Retinal pigment epithelial cell (primary cell): Measurements from ENCODE around the gene RBPJ.

Source experiments
- DNase-seq: peaks from one replicate; pipeline ENCODE4 v3.0.0-alpha.2; 2010; ENCODE audit warnings: low read depth
- H3K4me3 ChIP-seq: 2 replicates; pipeline ENCODE4 v1.5.1; 2011; ENCODE audit warnings: mild to moderate bottlenecking, low read length, control low read depth, moderate library complexity
- TF ChIP-seq, protein P1 (sequence below): conservative IDR thresholded peaks from 2 replicates; pipeline ENCODE4 v1.5.1; 2011; ENCODE audit warnings: low read depth, low read length, control low read depth, inconsistent platforms

The RBPJ gene

DNA sequence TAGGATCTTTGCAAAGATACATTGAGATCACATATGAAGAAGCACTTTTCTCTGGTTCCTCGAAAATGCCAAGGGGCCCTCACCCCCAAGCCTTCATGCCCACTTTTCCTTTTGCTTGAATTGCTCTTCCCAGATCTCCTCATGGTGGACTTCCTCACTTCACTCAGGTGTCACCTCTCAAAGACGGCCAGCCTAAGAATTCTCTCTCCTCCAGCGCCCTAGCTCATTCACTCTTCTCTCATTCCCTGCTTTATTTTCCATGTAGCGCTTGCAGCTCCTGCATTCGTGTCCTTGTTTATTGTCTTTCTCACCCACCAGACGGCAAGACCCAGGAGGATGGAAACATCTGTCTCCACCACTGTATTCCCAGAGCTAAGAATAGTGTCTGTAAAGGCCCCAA lies 136.6 kb downstream of the RBPJ start:
- no peak overlapping the region for H3K4me3 ChIP-seq
- TF ChIP-seq, protein P1, sequence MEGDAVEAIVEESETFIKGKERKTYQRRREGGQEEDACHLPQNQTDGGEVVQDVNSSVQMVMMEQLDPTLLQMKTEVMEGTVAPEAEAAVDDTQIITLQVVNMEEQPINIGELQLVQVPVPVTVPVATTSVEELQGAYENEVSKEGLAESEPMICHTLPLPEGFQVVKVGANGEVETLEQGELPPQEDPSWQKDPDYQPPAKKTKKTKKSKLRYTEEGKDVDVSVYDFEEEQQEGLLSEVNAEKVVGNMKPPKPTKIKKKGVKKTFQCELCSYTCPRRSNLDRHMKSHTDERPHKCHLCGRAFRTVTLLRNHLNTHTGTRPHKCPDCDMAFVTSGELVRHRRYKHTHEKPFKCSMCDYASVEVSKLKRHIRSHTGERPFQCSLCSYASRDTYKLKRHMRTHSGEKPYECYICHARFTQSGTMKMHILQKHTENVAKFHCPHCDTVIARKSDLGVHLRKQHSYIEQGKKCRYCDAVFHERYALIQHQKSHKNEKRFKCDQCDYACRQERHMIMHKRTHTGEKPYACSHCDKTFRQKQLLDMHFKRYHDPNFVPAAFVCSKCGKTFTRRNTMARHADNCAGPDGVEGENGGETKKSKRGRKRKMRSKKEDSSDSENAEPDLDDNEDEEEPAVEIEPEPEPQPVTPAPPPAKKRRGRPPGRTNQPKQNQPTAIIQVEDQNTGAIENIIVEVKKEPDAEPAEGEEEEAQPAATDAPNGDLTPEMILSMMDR: no peak
- no peak for DNase-seq

DNA sequence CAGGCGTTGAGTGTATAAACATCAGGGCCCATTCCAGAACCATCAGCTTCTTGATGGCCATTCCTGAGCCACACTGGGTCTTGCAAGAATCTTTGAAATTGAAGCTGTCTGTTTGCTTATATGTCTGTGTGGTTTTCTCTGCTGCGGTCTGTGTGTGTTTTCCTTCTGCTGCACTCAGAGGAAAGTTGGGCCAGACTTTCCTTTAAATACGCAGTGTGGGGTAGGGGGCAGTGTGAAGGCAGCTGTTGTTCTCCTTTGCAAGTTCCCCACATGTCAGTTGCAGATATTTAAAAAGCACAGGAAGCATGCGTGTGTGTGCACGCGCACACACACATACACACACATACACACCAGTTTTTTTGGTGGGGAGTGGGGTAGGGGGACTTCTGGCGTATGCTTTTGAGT lies 137.3 kb downstream of the RBPJ start:
- no peak for DNase-seq
- TF ChIP-seq, protein P1: no peak
- no peak overlapping the region for H3K4me3 ChIP-seq

DNA sequence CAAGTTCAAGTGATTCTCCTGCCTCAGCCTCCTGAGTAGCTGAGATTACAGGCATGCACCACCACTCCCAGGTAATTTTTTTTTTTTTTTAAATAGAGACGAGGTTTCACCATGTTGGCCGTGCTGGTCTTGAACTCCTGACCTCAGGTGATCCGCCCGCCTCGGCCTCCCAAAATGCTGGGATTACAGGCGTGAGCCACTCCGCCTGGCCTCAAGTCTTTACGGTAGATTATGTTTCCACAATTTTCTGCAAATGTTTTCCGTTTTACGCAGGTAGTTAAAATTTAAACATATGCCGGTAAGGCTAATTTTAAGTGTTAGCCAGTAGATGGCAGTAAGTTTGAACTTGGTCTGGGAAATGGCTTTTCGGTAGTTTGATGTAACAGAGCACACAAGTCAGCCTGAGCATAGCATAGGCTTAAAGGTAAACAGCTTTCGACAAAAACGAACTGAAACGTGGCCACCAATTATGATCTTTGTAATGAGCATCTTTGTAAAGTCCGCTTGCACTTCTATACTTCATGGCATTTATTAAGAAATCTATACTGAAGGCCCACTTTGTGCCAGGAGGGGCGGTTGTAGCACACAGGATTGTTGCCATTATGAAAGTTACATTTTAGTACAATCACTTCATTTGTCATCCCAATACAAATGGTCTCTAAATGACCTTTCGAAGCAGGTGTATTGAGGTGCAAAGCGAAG lies 138.4 kb downstream of the RBPJ start:
- peak; percentile 41 for DNase-seq
- no peak overlapping the region for H3K4me3 ChIP-seq
- TF ChIP-seq, protein P1: peak; percentile 71

DNA sequence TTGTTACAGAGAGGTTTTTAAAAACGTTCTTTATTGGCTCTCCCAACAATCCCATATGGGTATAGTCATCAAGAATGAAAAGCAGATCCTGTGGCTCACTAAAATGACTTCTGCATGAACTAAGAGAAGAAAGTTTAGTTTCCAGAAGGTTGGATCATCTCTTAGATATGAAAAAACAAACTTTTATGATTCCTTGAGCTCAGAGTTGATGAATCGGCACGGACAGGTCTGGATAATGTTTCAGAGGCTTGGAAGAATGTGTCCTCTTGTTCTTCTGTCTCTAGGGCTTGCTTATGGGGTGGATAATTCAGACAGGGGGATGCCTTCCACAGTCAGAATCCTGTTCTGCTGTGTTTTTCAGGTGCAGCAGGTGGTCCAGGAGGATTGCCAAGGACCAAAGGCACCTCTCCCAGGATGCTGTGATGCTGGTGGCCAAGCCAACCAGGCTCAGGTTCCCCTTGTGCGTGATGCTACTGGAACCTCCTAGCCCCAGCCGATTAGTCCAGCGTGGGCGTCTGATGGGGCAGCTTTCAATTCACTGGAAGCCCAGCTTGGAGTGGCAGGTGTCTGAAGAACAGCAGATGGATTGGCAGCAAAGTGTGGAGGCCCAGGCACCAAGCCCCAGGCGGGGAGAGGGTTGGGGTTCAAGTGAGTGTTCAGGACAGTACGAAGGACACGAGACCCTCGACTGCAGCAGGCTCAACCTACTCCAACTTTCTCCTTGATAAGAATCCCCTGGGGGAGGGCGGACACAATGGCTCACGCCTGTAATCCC lies 139.1 kb downstream of the RBPJ start:
- TF ChIP-seq, protein P1: no peak
- DNase-seq: no peak
- no peak overlapping the region for H3K4me3 ChIP-seq

DNA sequence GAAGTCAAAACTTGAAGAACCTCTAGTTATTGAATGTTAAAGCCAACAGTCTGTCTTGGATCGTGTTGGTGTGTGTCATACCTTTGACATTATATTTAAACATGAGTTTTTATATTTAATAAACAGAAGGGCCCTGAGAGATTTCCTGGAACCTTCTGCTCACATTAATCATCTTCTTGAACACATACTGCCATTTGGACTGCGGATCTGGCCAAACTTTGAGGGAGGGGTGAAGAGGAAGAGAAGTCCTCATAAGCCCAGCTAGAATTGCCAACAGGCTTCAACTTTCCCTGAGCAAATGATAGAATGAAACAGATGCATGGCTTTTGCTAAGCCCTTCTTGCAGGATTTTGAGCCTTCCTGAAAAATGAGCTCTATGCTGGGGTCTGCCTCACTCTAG lies 142.1 kb downstream of the RBPJ start:
- TF ChIP-seq, protein P1: no peak
- H3K4me3 ChIP-seq: no peak overlapping the region
- DNase-seq: no peak

DNA sequence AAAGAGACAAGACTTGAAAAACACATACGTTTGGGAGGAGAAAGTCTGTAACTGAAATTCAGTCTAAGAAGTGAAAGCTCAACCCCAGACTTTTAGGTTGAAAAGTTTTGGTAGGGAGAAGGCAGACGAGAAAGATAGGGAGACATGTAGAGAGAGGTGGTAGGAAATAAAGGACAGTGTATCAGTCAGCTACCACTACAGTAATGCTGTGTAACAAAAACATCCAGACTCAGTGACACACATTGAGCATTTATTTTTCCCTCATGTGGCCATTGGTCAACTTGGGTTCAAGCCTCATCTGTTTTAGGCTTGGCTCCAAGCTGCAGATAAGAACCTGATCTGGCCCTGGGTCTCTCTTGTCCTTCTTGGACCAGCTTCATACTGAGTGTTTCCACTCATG lies 142.6 kb downstream of the RBPJ start:
- no peak for DNase-seq
- H3K4me3 ChIP-seq: no peak overlapping the region
- TF ChIP-seq, protein P1: no peak
